ENCODE data around the gene USP40. TPM values are rescaled to one million over a fixed set of nuclear protein-coding genes. Genes with fewer than 3 reads are reported as not detected.

Gene USP40
- total RNA-seq, 1 donor from 2014 or later = 41.5 TPM

DNA sequence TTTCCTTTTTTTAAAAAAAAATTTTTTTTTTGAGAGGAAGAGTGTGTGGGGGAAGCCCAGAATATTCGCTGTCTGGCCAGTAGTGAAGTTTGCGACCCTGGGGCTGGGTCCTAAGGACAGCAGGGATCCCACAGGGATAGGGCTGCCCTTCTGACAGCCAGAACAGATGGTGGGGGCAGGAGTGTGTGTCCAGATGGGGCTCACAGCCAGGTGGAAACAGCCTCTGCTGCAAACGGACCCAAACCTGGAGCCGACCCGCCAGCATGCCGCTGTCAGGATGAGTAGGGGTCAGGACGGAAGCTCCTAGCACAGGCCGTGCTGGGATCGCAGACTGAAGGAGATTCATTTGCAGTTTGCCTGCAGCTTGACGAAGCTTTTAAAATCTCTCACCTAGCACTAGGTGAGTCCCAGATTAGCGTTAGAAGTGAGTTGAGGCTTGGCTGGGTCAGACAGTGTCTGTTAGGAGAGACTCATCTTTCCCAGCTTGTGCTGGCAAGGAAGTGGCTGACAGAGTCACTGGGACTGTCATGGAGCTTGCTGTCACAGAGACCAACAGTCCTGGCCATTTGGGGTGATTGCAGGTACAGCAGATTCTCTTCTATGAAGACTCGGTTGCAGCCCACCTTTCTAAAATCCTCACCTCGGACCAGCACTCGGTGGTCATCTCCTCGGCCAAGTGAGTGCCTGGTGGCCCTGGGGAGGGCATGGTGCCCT, 118.9 kb downstream of the USP40 start:
- peaks cover 3% of the 10 kb centered on the region for H3K36me3 Mint-ChIP-seq
- H3K4me3 Mint-ChIP-seq = no peak overlapping the region
- DNase-seq (ENCODE audit: extremely low spot score, unreplicated experiment) = no peak
- no peaks in the 10 kb centered on the region for H3K9me3 Mint-ChIP-seq
- no peaks in the 10 kb centered on the region for H3K27me3 Mint-ChIP-seq
- TF ChIP-seq CTCF (conservative IDR thresholded peaks at IDR 0.05) = no peak
- peaks cover 12% of the 10 kb centered on the region for H3K4me1 Mint-ChIP-seq (ENCODE audit: unreplicated experiment)
- no peak overlapping the region for H3K27ac Mint-ChIP-seq

DNA sequence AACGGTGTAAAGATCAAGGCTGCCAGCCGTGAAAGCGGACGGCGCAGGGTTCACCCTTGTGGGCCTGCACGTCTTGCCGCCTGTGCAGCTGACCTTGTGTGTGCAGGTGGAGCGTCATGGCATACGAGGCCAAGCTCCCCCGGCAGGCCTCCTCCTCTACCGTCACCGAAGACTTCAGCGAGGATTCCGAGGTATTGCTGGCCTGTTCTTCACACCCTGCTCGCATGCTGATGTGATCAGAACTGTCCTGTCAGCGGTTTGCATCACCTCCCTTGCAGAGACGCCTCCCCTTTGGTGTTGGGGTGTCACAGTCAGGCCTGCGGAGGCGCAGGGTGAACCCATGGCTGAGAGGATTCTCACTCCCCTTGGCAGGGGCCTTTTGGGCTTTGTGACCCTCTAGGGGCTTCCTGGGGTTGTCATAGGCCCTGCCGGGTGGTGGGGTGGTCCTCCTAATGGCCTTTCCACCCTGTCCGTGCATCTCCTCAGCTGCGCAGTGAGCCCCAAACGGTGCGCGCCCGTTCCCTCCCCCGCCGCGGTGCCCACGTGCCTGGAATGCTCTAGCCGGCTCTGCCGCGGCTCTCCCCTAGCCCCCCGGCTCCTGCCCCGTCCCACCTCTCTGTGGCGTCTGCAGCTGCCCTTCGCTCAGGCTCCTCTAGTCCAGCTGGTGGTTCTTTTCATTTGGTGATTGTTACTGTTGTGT, 119.8 kb downstream of the USP40 start:
- Mint-ChIP-seq H3K9me3 (no peaks in the 10 kb centered on the region), H3K4me1 (ENCODE audit: unreplicated experiment) (peaks cover 12% of the 10 kb centered on the region), H3K4me3 (no peak overlapping the region), H3K36me3 (peaks cover 3% of the 10 kb centered on the region), H3K27ac (no peak overlapping the region), H3K27me3 (no peaks in the 10 kb centered on the region)
- no peak for TF ChIP-seq CTCF (conservative IDR thresholded peaks at IDR 0.05)
- no peak for DNase-seq (ENCODE audit: extremely low spot score, unreplicated experiment)

DNA sequence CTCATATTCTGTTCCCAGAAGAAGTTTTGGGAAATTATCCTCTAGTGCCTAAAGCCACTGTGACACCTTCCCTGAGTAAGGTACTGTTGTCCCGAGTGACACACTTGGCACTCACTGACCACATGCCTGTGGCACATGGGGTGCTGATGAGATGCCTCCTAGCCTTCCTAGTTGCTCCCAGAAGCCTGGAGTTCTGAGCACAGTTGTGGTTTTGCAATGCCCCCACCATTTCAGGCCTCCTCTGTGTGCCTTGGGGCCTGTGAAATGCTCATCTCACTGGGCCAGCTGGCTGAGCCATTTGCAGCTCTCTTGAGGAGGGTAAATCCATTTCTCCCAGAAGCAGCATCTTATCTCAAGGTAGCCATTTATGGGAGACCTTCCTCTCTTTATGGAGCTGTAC, 120.5 kb downstream of the USP40 start:
- DNase-seq (ENCODE audit: extremely low spot score, unreplicated experiment) = no peak
- no peaks in the 10 kb centered on the region for H3K27me3 Mint-ChIP-seq
- H3K9me3 Mint-ChIP-seq = no peaks in the 10 kb centered on the region
- no peak for TF ChIP-seq CTCF (conservative IDR thresholded peaks at IDR 0.05)
- H3K36me3 Mint-ChIP-seq = peaks cover 3% of the 10 kb centered on the region
- no peak overlapping the region for H3K27ac Mint-ChIP-seq
- H3K4me3 Mint-ChIP-seq = no peak overlapping the region
- H3K4me1 Mint-ChIP-seq (ENCODE audit: unreplicated experiment) = peaks cover 12% of the 10 kb centered on the region

GRCh38 chr2:233445152-233445830, 121.3 kb downstream of the USP40 start:
- Mint-ChIP-seq H3K27ac (no peak overlapping the region), H3K4me3 (no peak overlapping the region), H3K4me1 (ENCODE audit: unreplicated experiment) (peaks cover 12% of the 10 kb centered on the region), H3K36me3 (peaks cover 3% of the 10 kb centered on the region), H3K9me3 (no peaks in the 10 kb centered on the region), H3K27me3 (no peaks in the 10 kb centered on the region)
- no peak for DNase-seq (ENCODE audit: extremely low spot score, unreplicated experiment)
- no peak for TF ChIP-seq CTCF (conservative IDR thresholded peaks at IDR 0.05)

- no peak overlapping the region for H3K27ac Mint-ChIP-seq
- H3K4me3 Mint-ChIP-seq = peak overlapping the region; percentile 51
- no peak for TF ChIP-seq CTCF (conservative IDR thresholded peaks at IDR 0.05)
- H3K9me3 Mint-ChIP-seq = no peaks in the 10 kb centered on the region
- peaks cover 12% of the 10 kb centered on the region for H3K4me1 Mint-ChIP-seq (ENCODE audit: unreplicated experiment)
- H3K27me3 Mint-ChIP-seq = no peaks in the 10 kb centered on the region
- H3K36me3 Mint-ChIP-seq = peaks cover 3% of the 10 kb centered on the region
- no peak for DNase-seq (ENCODE audit: extremely low spot score, unreplicated experiment)
These were observed 122.1 kb downstream of the USP40 start for GRCh38 chr2:233444501-233444900.
